ENCODE measurements around the gene IPMK.
A peak's percentile ranks its signal among the peaks of the same experiment; 100 is the strongest.
"Not testable (repeated sequence)": the region's sequence is repeated elsewhere in the genome, so short reads cannot be mapped to it uniquely, and the experiment has no call there.

IPMK gene

GRCh38 chr10:58244666-58245065 lies 23.0 kb downstream of the IPMK start:
- H3K36me3 ChIP-seq (ENCODE audit: insufficient read depth, low read length); H3K27ac ChIP-seq (ENCODE audit: low read depth, low read length); H3K4me3 ChIP-seq (ENCODE audit: low read depth, low read length); H2AFZ ChIP-seq (ENCODE audit: low read length, unreplicated experiment); H3K27me3 ChIP-seq (ENCODE audit: insufficient read depth, low read length): not testable (repeated sequence)
- Histone ChIP-seq H3K4me1 (ENCODE audit: control insufficient read depth, insufficient read depth, low read length, unreplicated experiment) (peaks cover 21% of the 10 kb centered on the region), H3K79me2 (ENCODE audit: control insufficient read depth, insufficient read depth, low read length, unreplicated experiment) (peaks cover 15% of the 10 kb centered on the region)

GRCh38 chr10:58244242-58244641 lies 23.5 kb downstream of the IPMK start:
- H3K27ac ChIP-seq (ENCODE audit: low read depth, low read length); H3K36me3 ChIP-seq (ENCODE audit: insufficient read depth, low read length); H3K4me3 ChIP-seq (ENCODE audit: low read depth, low read length); H2AFZ ChIP-seq (ENCODE audit: low read length, unreplicated experiment); H3K27me3 ChIP-seq (ENCODE audit: insufficient read depth, low read length): not testable (repeated sequence)
- H3K79me2 ChIP-seq (ENCODE audit: control insufficient read depth, insufficient read depth, low read length, unreplicated experiment) = peaks cover 19% of the 10 kb centered on the region
- H3K4me1 ChIP-seq (ENCODE audit: control insufficient read depth, insufficient read depth, low read length, unreplicated experiment) = peaks cover 25% of the 10 kb centered on the region

DNA sequence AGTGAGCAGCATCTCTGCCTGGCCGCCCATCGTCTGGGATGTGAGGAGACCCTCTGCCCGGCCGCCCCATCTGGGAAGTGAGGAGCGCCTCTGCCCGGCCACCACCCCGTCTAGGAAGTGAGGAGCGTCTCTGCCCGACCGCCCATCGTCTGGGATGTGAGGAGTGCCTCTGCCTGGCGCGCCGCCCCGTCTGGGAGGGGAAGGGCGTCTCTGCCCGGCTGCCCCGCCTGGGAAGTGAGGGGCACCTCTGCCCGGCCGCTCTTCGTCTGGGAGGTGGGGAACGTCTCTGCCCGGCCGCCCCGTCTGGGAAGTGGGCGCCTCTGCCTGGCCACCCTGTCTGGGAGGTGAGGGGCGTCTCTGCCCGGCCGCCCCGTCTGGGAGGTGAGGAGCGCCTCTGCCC lies 23.9 kb downstream of the IPMK start:
- H3K4me1 ChIP-seq (ENCODE audit: control insufficient read depth, insufficient read depth, low read length, unreplicated experiment) = peaks cover 29% of the 10 kb centered on the region
- H3K4me3 ChIP-seq (ENCODE audit: low read depth, low read length); H3K27ac ChIP-seq (ENCODE audit: low read depth, low read length); H2AFZ ChIP-seq (ENCODE audit: low read length, unreplicated experiment); H3K27me3 ChIP-seq (ENCODE audit: insufficient read depth, low read length); H3K36me3 ChIP-seq (ENCODE audit: insufficient read depth, low read length): not testable (repeated sequence)
- H3K79me2 ChIP-seq (ENCODE audit: control insufficient read depth, insufficient read depth, low read length, unreplicated experiment) = peaks cover 23% of the 10 kb centered on the region

GRCh38 chr10:58243269-58243668 lies 24.4 kb downstream of the IPMK start:
- no peaks in the 10 kb centered on the region; the same call in 1 of the 2 replicates for H3K36me3 ChIP-seq (ENCODE audit: insufficient read depth, low read length)
- H2AFZ ChIP-seq (ENCODE audit: low read length, unreplicated experiment) = no peak overlapping the region
- no peak overlapping the region for H3K4me3 ChIP-seq (ENCODE audit: low read depth, low read length)
- H3K4me1 ChIP-seq (ENCODE audit: control insufficient read depth, insufficient read depth, low read length, unreplicated experiment) = peaks cover 35% of the 10 kb centered on the region
- H3K79me2 ChIP-seq (ENCODE audit: control insufficient read depth, insufficient read depth, low read length, unreplicated experiment) = peaks cover 29% of the 10 kb centered on the region
- no peak overlapping the region for H3K27ac ChIP-seq (ENCODE audit: low read depth, low read length)
- no peaks in the 10 kb centered on the region for H3K27me3 ChIP-seq (ENCODE audit: insufficient read depth, low read length)

DNA sequence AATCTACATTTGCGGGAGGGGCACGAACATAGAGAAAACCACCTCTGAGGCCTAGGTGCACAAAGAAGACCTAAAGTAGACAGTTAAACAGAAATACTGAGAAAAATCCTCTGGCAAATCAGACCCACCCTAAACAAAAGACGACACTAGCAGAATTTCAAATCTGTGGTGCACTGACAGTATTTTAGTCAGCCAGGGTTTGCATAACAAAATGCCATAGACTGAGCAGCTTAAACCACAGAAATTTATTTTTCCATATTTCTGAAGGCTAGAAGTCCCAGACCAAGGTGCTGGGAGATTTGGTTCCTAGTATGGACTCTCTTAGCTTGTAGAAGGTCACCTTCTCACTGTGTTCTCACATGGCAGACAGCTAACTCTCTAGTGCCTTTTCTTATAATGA lies 26.3 kb downstream of the IPMK start:
- Histone ChIP-seq H3K4me3 (ENCODE audit: low read depth, low read length) (no peak overlapping the region; the same call in 1 of the 2 replicates), H3K36me3 (ENCODE audit: insufficient read depth, low read length) (no peaks in the 10 kb centered on the region; the same call in 1 of the 2 replicates), H3K4me1 (ENCODE audit: control insufficient read depth, insufficient read depth, low read length, unreplicated experiment) (peaks cover 50% of the 10 kb centered on the region), H3K27ac (ENCODE audit: low read depth, low read length) (peak overlapping the region; percentile 87), H2AFZ (ENCODE audit: low read length, unreplicated experiment) (no peak overlapping the region), H3K79me2 (ENCODE audit: control insufficient read depth, insufficient read depth, low read length, unreplicated experiment) (peaks cover 34% of the 10 kb centered on the region), H3K27me3 (ENCODE audit: insufficient read depth, low read length) (no peaks in the 10 kb centered on the region)

- Histone ChIP-seq H3K27ac (ENCODE audit: low read depth, low read length) (peak overlapping the region; percentile 87), H3K27me3 (ENCODE audit: insufficient read depth, low read length) (no peaks in the 10 kb centered on the region), H3K4me1 (ENCODE audit: control insufficient read depth, insufficient read depth, low read length, unreplicated experiment) (peaks cover 50% of the 10 kb centered on the region), H3K79me2 (ENCODE audit: control insufficient read depth, insufficient read depth, low read length, unreplicated experiment) (peaks cover 34% of the 10 kb centered on the region), H2AFZ (ENCODE audit: low read length, unreplicated experiment) (peak overlapping the region; percentile 2), H3K4me3 (ENCODE audit: low read depth, low read length) (no peak overlapping the region; the same call in 1 of the 2 replicates), H3K36me3 (ENCODE audit: insufficient read depth, low read length) (no peaks in the 10 kb centered on the region; the same call in 1 of the 2 replicates)
These were observed 27.2 kb downstream of the IPMK start for GRCh38 chr10:58240531-58240930.

GRCh38 chr10:58239561-58240169 lies 28.0 kb downstream of the IPMK start:
- Histone ChIP-seq H3K4me1 (ENCODE audit: control insufficient read depth, insufficient read depth, low read length, unreplicated experiment) (peaks cover 50% of the 10 kb centered on the region), H3K27ac (ENCODE audit: low read depth, low read length) (peak overlapping the region; percentile 87), H3K36me3 (ENCODE audit: insufficient read depth, low read length) (no peaks in the 10 kb centered on the region; the same call in 1 of the 2 replicates), H3K79me2 (ENCODE audit: control insufficient read depth, insufficient read depth, low read length, unreplicated experiment) (peaks cover 30% of the 10 kb centered on the region), H3K4me3 (ENCODE audit: low read depth, low read length) (peak overlapping the region; percentile 34), H2AFZ (ENCODE audit: low read length, unreplicated experiment) (no peak overlapping the region), H3K27me3 (ENCODE audit: insufficient read depth, low read length) (no peaks in the 10 kb centered on the region)

DNA sequence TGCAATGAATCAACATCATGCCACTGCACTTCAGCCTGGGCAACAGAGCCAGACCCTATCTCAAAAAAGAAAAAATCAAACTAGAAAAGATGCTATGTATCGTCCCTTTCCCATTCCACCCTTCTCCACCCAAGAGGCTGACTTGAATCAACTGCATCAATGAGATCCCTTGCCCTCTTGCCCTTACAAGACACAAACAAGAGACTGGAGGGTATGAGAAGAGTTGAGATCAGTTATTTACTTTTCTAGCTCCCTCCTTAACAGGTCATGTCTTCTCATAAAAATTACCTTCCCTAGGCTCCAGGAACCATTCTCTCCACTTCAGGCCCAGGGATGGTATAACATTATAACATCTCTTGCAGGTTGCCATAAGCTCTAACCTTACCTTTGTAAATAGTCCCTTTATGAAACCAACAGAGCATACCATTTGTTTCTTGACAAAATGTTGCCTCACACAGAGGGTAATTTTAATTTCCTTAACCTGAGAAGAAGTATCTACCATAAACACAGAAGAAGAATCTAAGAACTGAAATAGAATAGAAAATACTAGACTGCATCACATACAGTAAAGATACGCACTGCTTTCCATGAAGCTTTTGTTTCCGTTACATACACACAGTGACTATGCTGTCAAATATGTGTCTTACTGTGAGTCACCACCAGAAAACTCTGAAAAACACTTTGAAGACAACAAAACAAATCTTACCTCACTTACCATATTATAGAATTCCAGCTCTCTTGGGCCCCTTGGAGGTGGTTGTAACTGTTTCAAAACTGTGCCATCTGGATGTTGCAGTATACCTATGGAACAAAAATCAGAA lies 30.5 kb downstream of the IPMK start:
- Histone ChIP-seq H2AFZ (ENCODE audit: low read length, unreplicated experiment) (no peak overlapping the region), H3K4me3 (ENCODE audit: low read depth, low read length) (peak overlapping the region; percentile 26; the same call in 1 of the 2 replicates), H3K27ac (ENCODE audit: low read depth, low read length) (peak overlapping the region; percentile 87), H3K79me2 (ENCODE audit: control insufficient read depth, insufficient read depth, low read length, unreplicated experiment) (peaks cover 30% of the 10 kb centered on the region), H3K4me1 (ENCODE audit: control insufficient read depth, insufficient read depth, low read length, unreplicated experiment) (peaks cover 50% of the 10 kb centered on the region), H3K27me3 (ENCODE audit: insufficient read depth, low read length) (no peaks in the 10 kb centered on the region), H3K36me3 (ENCODE audit: insufficient read depth, low read length) (no peaks in the 10 kb centered on the region)

- H2AFZ ChIP-seq (ENCODE audit: low read length, unreplicated experiment); H3K4me1 ChIP-seq (ENCODE audit: control insufficient read depth, insufficient read depth, low read length, unreplicated experiment); H3K27ac ChIP-seq (ENCODE audit: low read depth, low read length): not testable (repeated sequence)
These were observed 37.8 kb downstream of the IPMK start for GRCh38 chr10:58229856-58230255.

DNA sequence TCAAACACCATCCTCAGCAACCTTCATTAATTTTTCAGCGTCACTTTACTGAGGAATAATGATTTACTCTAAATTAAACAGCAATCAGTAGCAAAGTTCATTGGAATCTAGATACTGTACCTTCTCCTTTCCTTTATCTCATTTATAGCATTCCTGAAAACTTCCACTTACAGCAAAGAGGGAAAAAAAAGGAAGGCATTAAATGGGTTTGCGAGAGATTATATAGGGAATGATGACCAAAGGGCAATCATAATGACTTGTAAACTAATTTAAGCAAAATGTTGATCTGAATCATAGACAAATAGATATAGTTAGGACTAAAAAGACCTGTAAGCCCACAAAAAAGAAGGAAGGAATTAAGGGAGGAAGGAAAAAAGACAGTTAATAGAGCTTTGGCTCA lies 42.0 kb downstream of the IPMK start:
- no peak overlapping the region for H3K27ac ChIP-seq (ENCODE audit: low read depth, low read length)
- peaks cover 7% of the 10 kb centered on the region; the same call in 1 of the 2 replicates for H3K36me3 ChIP-seq (ENCODE audit: insufficient read depth, low read length)

More at GRCh38 chr10:58229856-58230255, 37.8 kb downstream of the IPMK start:
- not testable (repeated sequence) for H3K36me3 ChIP-seq (ENCODE audit: insufficient read depth, low read length); H3K79me2 ChIP-seq (ENCODE audit: control insufficient read depth, insufficient read depth, low read length, unreplicated experiment); H3K27me3 ChIP-seq (ENCODE audit: insufficient read depth, low read length); H3K4me3 ChIP-seq (ENCODE audit: low read depth, low read length)

More for the DNA sequence above, 42.0 kb downstream of the IPMK start:
- Histone ChIP-seq H3K4me1 (ENCODE audit: control insufficient read depth, insufficient read depth, low read length, unreplicated experiment) (no peaks in the 10 kb centered on the region), H2AFZ (ENCODE audit: low read length, unreplicated experiment) (no peak overlapping the region), H3K79me2 (ENCODE audit: control insufficient read depth, insufficient read depth, low read length, unreplicated experiment) (no peaks in the 10 kb centered on the region), H3K4me3 (ENCODE audit: low read depth, low read length) (no peak overlapping the region), H3K27me3 (ENCODE audit: insufficient read depth, low read length) (no peaks in the 10 kb centered on the region)

Measured in ACC112 (cell line).